WTC11 (cell line): ENCODE results near the gene MACROD2. TPM values are rescaled to one million over a fixed set of nuclear protein-coding genes. Genes with fewer than 3 reads are reported as not detected.

Experiments
- ATAC-seq: fragments of 200-7000 bp; cut with Tn5 transposase; 2 replicates; pipeline ENCODE4 v1.10.0; 2021; ENCODE audit warnings: mild to moderate bottlenecking, moderate library complexity
- CTCF ChIA-PET: fragments of 300-600 bp; sonication (Branson Sonifier 250); formaldehyde crosslinking; loops from one replicate; lab custom pipeline; 2021; ENCODE audit warnings: antibody characterized with exemption; lab: Charles Lee
- POLR2A ChIA-PET: fragments of 350-600 bp; sonication (Branson Sonifier 250); formaldehyde crosslinking; loops from one replicate; lab custom pipeline; 2021; ENCODE audit warnings: antibody characterized with exemption; lab: Charles Lee
- DNase-seq: peaks from one replicate; pipeline ENCODE4 v3.0.0; 2021; ENCODE audit warnings: low spot score
- H3K27ac Mint-ChIP-seq: 2 replicates; pipeline ENCODE4 v1.8.0; 2021; ENCODE audit warnings: mixed read lengths
- H3K27me3 Mint-ChIP-seq: 2 replicates; pipeline ENCODE4 v1.8.0; 2021; ENCODE audit warnings: low read depth, mild to moderate bottlenecking, moderate library complexity, mixed read lengths
- H3K36me3 Mint-ChIP-seq: 2 replicates; pipeline ENCODE4 v1.8.0; 2021; ENCODE audit warnings: mixed read lengths
- H3K4me1 Mint-ChIP-seq: 2 replicates; pipeline ENCODE4 v1.8.0; 2022; ENCODE audit warnings: mixed read lengths
- H3K4me3 Mint-ChIP-seq: 2 replicates; pipeline ENCODE4 v1.8.0; 2021; ENCODE audit warnings: mild to moderate bottlenecking, moderate library complexity, mixed read lengths
- H3K9me3 Mint-ChIP-seq: 2 replicates; pipeline ENCODE4 v1.8.0; 2021; ENCODE audit warnings: mixed read lengths
- ESRRA ChIP-seq: sonication (generic); formaldehyde crosslinking; IDR thresholded peaks from 2 replicates; pipeline ENCODE4 v1.8.1; 2022; ENCODE audit warnings: mild to moderate bottlenecking, missing genetic modification reagents, borderline replicate concordance
- GTF2I ChIP-seq: fragments of 250-450 bp; sonication (Bioruptor Pico); conservative IDR thresholded peaks from 2 replicates; pipeline ENCODE4 v1.4.0; 2021; ENCODE audit warnings: mild to moderate bottlenecking
- NFE2L1 ChIP-seq: sonication (generic); formaldehyde crosslinking; IDR thresholded peaks from 2 replicates; pipeline ENCODE4 v1.8.1; 2023; ENCODE audit warnings: missing genetic modification reagents
- NR2C2 ChIP-seq: sonication (generic); formaldehyde crosslinking; IDR thresholded peaks from 2 replicates; pipeline ENCODE4 v1.8.0; 2022; ENCODE audit warnings: mild to moderate bottlenecking, missing genetic modification reagents
- PRRX2 ChIP-seq: fragments of 250-450 bp; sonication (Bioruptor Pico); IDR thresholded peaks from 2 replicates; pipeline ENCODE4 v1.8.0; 2021; ENCODE audit warnings: mild to moderate bottlenecking
- SMAD3 ChIP-seq: sonication (generic); formaldehyde crosslinking; IDR thresholded peaks from 2 replicates; pipeline ENCODE4 v1.8.0; 2022; ENCODE audit warnings: missing genetic modification reagents, mild to moderate bottlenecking, borderline replicate concordance
- SMAD4 ChIP-seq: sonication (generic); formaldehyde crosslinking; IDR thresholded peaks from 2 replicates; pipeline ENCODE4 v1.8.0; 2022; ENCODE audit warnings: mild to moderate bottlenecking, missing genetic modification reagents
- TCF7 ChIP-seq: sonication (generic); formaldehyde crosslinking; IDR thresholded peaks from 2 replicates; pipeline ENCODE4 v1.8.0; 2022; ENCODE audit warnings: mild to moderate bottlenecking, low read depth, missing genetic modification reagents, moderate library complexity
- TEAD1 ChIP-seq: sonication (generic); formaldehyde crosslinking; IDR thresholded peaks from 2 replicates; pipeline ENCODE4 v1.8.0; 2022; ENCODE audit warnings: mild to moderate bottlenecking, missing genetic modification reagents
- ZBTB21 ChIP-seq: sonication (generic); formaldehyde crosslinking; IDR thresholded peaks from 2 replicates; pipeline ENCODE4 v1.8.1; 2023; ENCODE audit warnings: mild to moderate bottlenecking, missing genetic modification reagents, borderline replicate concordance
- ZNF423 ChIP-seq: fragments of 250-450 bp; sonication (Bioruptor Pico); IDR thresholded peaks from 2 replicates; pipeline ENCODE4 v2.1.2; 2022; ENCODE audit warnings: mild to moderate bottlenecking, moderate library complexity
- total RNA-seq: library from RNA; stranded (reverse); gene quantifications from 3 replicates; pipeline ENCODE4 v1.2.3, GENCODE V29; 2021
- TF ChIP-seq, protein P1 (sequence below): sonication (generic); formaldehyde crosslinking; IDR thresholded peaks from 2 replicates; pipeline ENCODE4 v1.8.1; 2023; ENCODE audit warnings: mild to moderate bottlenecking, missing genetic modification reagents
- TF ChIP-seq, protein P2 (sequence below): fragments of 250-450 bp; sonication (Bioruptor Pico); IDR thresholded peaks from 2 replicates; pipeline ENCODE4 v1.8.0; 2021; ENCODE audit warnings: mild to moderate bottlenecking
- TF ChIP-seq, protein P3 (sequence below): sonication (generic); formaldehyde crosslinking; conservative IDR thresholded peaks from 2 replicates; pipeline ENCODE4 v1.8.1; 2022; ENCODE audit warnings: mild to moderate bottlenecking, missing genetic modification reagents
- TF ChIP-seq, protein P4 (sequence below): sonication (generic); formaldehyde crosslinking; IDR thresholded peaks from 2 replicates; pipeline ENCODE4 v1.8.0; 2022; ENCODE audit warnings: mild to moderate bottlenecking, missing genetic modification reagents
- TF ChIP-seq, protein P5 (sequence below): sonication (generic); formaldehyde crosslinking; conservative IDR thresholded peaks from 2 replicates; pipeline ENCODE4 v1.8.1; 2023; ENCODE audit warnings: mild to moderate bottlenecking, low read depth, missing genetic modification reagents, moderate library complexity
- TF ChIP-seq, protein P6 (sequence below): sonication (generic); formaldehyde crosslinking; IDR thresholded peaks from 2 replicates; pipeline ENCODE4 v1.8.1; 2022; ENCODE audit warnings: mild to moderate bottlenecking, missing genetic modification reagents, moderate library complexity, borderline replicate concordance
- TF ChIP-seq, protein P7 (sequence below): sonication (generic); formaldehyde crosslinking; IDR thresholded peaks from 2 replicates; pipeline ENCODE4 v1.8.0; 2023; ENCODE audit warnings: missing genetic modification reagents

MACROD2 gene
- total RNA-seq, 1 experiment from 2014 or later = 4.1 TPM

DNA sequence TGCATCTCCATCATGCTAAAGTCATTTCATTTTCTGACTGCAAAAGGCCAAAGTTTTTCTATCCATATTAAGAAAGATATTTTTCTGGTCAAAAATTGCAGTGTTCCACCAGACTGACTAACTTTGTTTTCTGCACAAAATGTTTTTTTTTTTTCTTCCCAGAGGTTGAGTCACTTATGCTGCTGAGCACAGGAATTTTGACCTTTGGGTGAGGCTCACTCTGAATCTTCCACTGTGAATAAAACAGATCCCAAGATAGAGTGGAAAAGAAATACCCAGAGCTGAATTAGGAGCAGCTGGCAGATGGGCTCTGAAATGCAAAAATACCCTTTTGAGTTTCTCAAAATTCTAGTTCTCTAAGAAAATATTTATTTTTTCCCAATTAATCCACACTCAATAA, 1581.1 kb downstream of the MACROD2 start (continued):
- TF ChIP-seq, protein P1, sequence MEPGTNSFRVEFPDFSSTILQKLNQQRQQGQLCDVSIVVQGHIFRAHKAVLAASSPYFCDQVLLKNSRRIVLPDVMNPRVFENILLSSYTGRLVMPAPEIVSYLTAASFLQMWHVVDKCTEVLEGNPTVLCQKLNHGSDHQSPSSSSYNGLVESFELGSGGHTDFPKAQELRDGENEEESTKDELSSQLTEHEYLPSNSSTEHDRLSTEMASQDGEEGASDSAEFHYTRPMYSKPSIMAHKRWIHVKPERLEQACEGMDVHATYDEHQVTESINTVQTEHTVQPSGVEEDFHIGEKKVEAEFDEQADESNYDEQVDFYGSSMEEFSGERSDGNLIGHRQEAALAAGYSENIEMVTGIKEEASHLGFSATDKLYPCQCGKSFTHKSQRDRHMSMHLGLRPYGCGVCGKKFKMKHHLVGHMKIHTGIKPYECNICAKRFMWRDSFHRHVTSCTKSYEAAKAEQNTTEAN (CRISPR knock-in tag) = no peak
- TF ChIP-seq, protein P2, sequence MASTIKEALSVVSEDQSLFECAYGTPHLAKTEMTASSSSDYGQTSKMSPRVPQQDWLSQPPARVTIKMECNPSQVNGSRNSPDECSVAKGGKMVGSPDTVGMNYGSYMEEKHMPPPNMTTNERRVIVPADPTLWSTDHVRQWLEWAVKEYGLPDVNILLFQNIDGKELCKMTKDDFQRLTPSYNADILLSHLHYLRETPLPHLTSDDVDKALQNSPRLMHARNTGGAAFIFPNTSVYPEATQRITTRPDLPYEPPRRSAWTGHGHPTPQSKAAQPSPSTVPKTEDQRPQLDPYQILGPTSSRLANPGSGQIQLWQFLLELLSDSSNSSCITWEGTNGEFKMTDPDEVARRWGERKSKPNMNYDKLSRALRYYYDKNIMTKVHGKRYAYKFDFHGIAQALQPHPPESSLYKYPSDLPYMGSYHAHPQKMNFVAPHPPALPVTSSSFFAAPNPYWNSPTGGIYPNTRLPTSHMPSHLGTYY (CRISPR knock-in tag) = no peak
- TF ChIP-seq TEAD1 (CRISPR knock-in tag) (no peak), GTF2I (CRISPR knock-in tag) (no peak), NFE2L1 (CRISPR knock-in tag) (no peak), ZNF423 (CRISPR knock-in tag) (no peak), ESRRA (CRISPR knock-in tag) (no peak), PRRX2 (CRISPR knock-in tag) (no peak), TCF7 (no peak)
- TF ChIP-seq, protein P3, sequence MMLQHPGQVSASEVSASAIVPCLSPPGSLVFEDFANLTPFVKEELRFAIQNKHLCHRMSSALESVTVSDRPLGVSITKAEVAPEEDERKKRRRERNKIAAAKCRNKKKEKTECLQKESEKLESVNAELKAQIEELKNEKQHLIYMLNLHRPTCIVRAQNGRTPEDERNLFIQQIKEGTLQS = no peak
- TF ChIP-seq, protein P4, sequence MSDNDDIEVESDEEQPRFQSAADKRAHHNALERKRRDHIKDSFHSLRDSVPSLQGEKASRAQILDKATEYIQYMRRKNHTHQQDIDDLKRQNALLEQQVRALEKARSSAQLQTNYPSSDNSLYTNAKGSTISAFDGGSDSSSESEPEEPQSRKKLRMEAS = no peak
- TF ChIP-seq, protein P5, sequence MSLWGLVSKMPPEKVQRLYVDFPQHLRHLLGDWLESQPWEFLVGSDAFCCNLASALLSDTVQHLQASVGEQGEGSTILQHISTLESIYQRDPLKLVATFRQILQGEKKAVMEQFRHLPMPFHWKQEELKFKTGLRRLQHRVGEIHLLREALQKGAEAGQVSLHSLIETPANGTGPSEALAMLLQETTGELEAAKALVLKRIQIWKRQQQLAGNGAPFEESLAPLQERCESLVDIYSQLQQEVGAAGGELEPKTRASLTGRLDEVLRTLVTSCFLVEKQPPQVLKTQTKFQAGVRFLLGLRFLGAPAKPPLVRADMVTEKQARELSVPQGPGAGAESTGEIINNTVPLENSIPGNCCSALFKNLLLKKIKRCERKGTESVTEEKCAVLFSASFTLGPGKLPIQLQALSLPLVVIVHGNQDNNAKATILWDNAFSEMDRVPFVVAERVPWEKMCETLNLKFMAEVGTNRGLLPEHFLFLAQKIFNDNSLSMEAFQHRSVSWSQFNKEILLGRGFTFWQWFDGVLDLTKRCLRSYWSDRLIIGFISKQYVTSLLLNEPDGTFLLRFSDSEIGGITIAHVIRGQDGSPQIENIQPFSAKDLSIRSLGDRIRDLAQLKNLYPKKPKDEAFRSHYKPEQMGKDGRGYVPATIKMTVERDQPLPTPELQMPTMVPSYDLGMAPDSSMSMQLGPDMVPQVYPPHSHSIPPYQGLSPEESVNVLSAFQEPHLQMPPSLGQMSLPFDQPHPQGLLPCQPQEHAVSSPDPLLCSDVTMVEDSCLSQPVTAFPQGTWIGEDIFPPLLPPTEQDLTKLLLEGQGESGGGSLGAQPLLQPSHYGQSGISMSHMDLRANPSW = no peak
- TF ChIP-seq, protein P6, sequence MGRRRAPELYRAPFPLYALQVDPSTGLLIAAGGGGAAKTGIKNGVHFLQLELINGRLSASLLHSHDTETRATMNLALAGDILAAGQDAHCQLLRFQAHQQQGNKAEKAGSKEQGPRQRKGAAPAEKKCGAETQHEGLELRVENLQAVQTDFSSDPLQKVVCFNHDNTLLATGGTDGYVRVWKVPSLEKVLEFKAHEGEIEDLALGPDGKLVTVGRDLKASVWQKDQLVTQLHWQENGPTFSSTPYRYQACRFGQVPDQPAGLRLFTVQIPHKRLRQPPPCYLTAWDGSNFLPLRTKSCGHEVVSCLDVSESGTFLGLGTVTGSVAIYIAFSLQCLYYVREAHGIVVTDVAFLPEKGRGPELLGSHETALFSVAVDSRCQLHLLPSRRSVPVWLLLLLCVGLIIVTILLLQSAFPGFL (CRISPR knock-in tag) = no peak

DNA sequence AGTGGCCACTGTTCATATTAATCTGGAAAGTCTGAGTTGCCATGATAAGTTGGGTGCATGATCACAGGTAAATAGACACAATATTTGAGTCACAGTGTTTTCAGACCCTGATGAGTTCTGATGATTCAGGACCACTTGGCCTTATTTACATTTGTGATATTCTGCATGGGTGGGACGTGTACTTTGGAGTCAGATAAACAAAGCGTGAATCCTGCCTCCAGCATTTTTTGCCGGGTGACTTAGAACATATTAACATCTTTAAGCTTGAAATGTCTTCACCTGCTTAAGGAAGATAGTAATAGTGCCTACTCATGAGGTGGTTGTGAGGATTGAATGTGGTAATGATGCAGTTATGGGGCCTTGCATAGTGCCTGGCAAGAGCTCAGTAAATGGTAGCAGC, 1582.8 kb downstream of the MACROD2 start:
- ATAC-seq (no peak), DNase-seq (no peak)
- TF ChIP-seq SMAD4 (no peak), NR2C2 (CRISPR knock-in tag) (no peak), ZBTB21 (CRISPR knock-in tag) (no peak), SMAD3 (no peak)
- TF ChIP-seq, protein P2 (CRISPR knock-in tag) = no peak
- TF ChIP-seq, protein P7, sequence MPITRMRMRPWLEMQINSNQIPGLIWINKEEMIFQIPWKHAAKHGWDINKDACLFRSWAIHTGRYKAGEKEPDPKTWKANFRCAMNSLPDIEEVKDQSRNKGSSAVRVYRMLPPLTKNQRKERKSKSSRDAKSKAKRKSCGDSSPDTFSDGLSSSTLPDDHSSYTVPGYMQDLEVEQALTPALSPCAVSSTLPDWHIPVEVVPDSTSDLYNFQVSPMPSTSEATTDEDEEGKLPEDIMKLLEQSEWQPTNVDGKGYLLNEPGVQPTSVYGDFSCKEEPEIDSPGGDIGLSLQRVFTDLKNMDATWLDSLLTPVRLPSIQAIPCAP = no peak
- Mint-ChIP-seq H3K4me3 (no peak overlapping the region), H3K36me3 (no peaks in the 10 kb centered on the region), H3K27me3 (no peaks in the 10 kb centered on the region; the same call in 1 of the 2 replicates), H3K9me3 (no peaks in the 10 kb centered on the region), H3K27ac (no peak overlapping the region), H3K4me1 (peaks cover 21% of the 10 kb centered on the region)
- ChIA-PET CTCF (no interaction called here), POLR2A (no interaction called here)
